PC-9 (cell line): ENCODE measurements around the gene MGAT5. TPM values are rescaled to one million over a fixed set of nuclear protein-coding genes. Genes with fewer than 3 reads are reported as not detected.

Experiments
- BruUV-seq: library from RNA; stranded (reverse); fragments of 400-500 nt; replicated peaks from 2 replicates; lab custom pipeline; 2021; lab: Mats Ljungman, UMichigan
- CTCF ChIA-PET: fragments of 300-600 bp; sonication (Branson Sonifier 250); formaldehyde crosslinking; loops from one replicate; lab custom pipeline; 2022; ENCODE audit warnings: antibody characterized with exemption; lab: Charles Lee
- POLR2A ChIA-PET: fragments of 300-600 bp; sonication (Branson Sonifier 250); formaldehyde crosslinking; loops from one replicate; lab custom pipeline; 2022; ENCODE audit warnings: antibody characterized with exemption; ENCODE audit not compliant: unreplicated experiment; lab: Charles Lee
- DNase-seq, 2 experiments: peaks; one replicate each; pipeline versions ENCODE4 v3.0.0 to v3.0.0-alpha.2; 2015 to 2022; ENCODE audit warnings: mixed read lengths in 1 of 2
- H2AFZ ChIP-seq: fragments of 200-600 bp; sonication (generic); 2 replicates; pipeline ENCODE4 v1.8.1; 2017; ENCODE audit warnings: antibody characterized with exemption
- H3F3A ChIP-seq: fragments of 200-600 bp; sonication (generic); 2 replicates; pipeline ENCODE4 v1.8.1; 2017; ENCODE audit warnings: antibody characterized with exemption, mild to moderate bottlenecking, low read depth; ENCODE audit not compliant: insufficient read depth
- H3K27ac ChIP-seq: fragments of 200-600 bp; sonication (generic); 2 replicates; pipeline ENCODE4 v1.6.1; 2016; ENCODE audit warnings: mixed run types
- H3K27me3 ChIP-seq: fragments of 200-600 bp; sonication (generic); 2 replicates; pipeline ENCODE4 v1.6.1; 2016; ENCODE audit warnings: low read depth, mixed run types; ENCODE audit not compliant: insufficient read depth
- H3K36me3 ChIP-seq: fragments of 200-600 bp; sonication (generic); 2 replicates; pipeline ENCODE4 v1.6.1; 2016; ENCODE audit warnings: low read depth, mixed run types
- H3K4me1 ChIP-seq: fragments of 200-600 bp; sonication (generic); replicated peaks from 2 replicates; pipeline ENCODE4 v1.6.1; 2016; ENCODE audit warnings: mixed run types; ENCODE audit not compliant: insufficient read depth
- H3K4me2 ChIP-seq: fragments of 200-600 bp; sonication (generic); 2 replicates; pipeline ENCODE4 v1.6.1; 2017; ENCODE audit warnings: mixed run types
- H3K4me3 ChIP-seq: fragments of 200-600 bp; sonication (generic); 2 replicates; pipeline ENCODE4 v1.6.1; 2016; ENCODE audit warnings: mixed run types
- H3K79me2 ChIP-seq: fragments of 200-600 bp; sonication (generic); 2 replicates; pipeline ENCODE4 v1.6.1; 2017; ENCODE audit warnings: low read depth, mixed run types
- H3K9me2 ChIP-seq: fragments of 200-600 bp; sonication (generic); 2 replicates; pipeline ENCODE4 v1.8.1; 2017; ENCODE audit warnings: mild to moderate bottlenecking; ENCODE audit not compliant: insufficient read depth
- H3K9me3 ChIP-seq: fragments of 200-600 bp; sonication (generic); 2 replicates; pipeline ENCODE4 v1.8.1; 2016; ENCODE audit warnings: low read depth; ENCODE audit not compliant: insufficient read depth
- H4K20me1 ChIP-seq: fragments of 200-600 bp; sonication (generic); 2 replicates; pipeline ENCODE4 v1.8.1; 2017; ENCODE audit not compliant: insufficient read depth
- EZH2 ChIP-seq: fragments of 200-600 bp; sonication (generic); IDR thresholded peaks from 2 replicates; pipeline ENCODE4 v1.8.0; 2017; ENCODE audit warnings: antibody characterized with exemption, low read depth
- intact Hi-C: fragments of 100-400 bp; cut with micrococcal nuclease; formaldehyde crosslinking; loops from one replicate; pipeline ENCODE4 v1.10.0; 2022; ENCODE audit not compliant: unreplicated experiment
- total RNA-seq: library from RNA; stranded (reverse); gene quantifications from 2 replicates; pipeline ENCODE4 v1.2.3, GENCODE V29; 2021
- TF ChIP-seq, protein P1 (sequence below): fragments of 200-600 bp; sonication (generic); conservative IDR thresholded peaks from 2 replicates; pipeline ENCODE4 v1.6.1; 2017; ENCODE audit warnings: mixed run types, antibody characterized with exemption, mild to moderate bottlenecking, moderate library complexity

MGAT5 gene
- total RNA-seq, 1 experiment from 2014 or later = 33.5 TPM

GRCh38 chr2:134269972-134270735 lies 16.3 kb downstream of the MGAT5 start:
- DNase-seq = no peak
- TF ChIP-seq EZH2 = no peak
- TF ChIP-seq, protein P1, sequence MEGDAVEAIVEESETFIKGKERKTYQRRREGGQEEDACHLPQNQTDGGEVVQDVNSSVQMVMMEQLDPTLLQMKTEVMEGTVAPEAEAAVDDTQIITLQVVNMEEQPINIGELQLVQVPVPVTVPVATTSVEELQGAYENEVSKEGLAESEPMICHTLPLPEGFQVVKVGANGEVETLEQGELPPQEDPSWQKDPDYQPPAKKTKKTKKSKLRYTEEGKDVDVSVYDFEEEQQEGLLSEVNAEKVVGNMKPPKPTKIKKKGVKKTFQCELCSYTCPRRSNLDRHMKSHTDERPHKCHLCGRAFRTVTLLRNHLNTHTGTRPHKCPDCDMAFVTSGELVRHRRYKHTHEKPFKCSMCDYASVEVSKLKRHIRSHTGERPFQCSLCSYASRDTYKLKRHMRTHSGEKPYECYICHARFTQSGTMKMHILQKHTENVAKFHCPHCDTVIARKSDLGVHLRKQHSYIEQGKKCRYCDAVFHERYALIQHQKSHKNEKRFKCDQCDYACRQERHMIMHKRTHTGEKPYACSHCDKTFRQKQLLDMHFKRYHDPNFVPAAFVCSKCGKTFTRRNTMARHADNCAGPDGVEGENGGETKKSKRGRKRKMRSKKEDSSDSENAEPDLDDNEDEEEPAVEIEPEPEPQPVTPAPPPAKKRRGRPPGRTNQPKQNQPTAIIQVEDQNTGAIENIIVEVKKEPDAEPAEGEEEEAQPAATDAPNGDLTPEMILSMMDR = no peak
- no peaks in the 10 kb centered on the region for H3K27me3 ChIP-seq
- BruUV-seq = no TSS peak
- ChIA-PET CTCF (no interaction called here), POLR2A (no interaction called here)
- no peak overlapping the region for H2AFZ ChIP-seq
- intact Hi-C loops = no loop called here
- H3K27ac ChIP-seq = no peak overlapping the region
- H3K4me1 ChIP-seq = no peaks in the 10 kb centered on the region
- H3K9me3 ChIP-seq = no peaks in the 10 kb centered on the region
- H3K4me2 ChIP-seq = no peak overlapping the region
- H3K4me3 ChIP-seq = no peak overlapping the region
- H4K20me1 ChIP-seq = no peaks in the 10 kb centered on the region
- H3K9me2 ChIP-seq = 0 out of 2 replicates have a peak, but pooled peaks cover 5% of the 10 kb centered on the region
- H3F3A ChIP-seq = no peaks in the 10 kb centered on the region
- no peaks in the 10 kb centered on the region for H3K79me2 ChIP-seq
- H3K36me3 ChIP-seq = no peaks in the 10 kb centered on the region

DNA sequence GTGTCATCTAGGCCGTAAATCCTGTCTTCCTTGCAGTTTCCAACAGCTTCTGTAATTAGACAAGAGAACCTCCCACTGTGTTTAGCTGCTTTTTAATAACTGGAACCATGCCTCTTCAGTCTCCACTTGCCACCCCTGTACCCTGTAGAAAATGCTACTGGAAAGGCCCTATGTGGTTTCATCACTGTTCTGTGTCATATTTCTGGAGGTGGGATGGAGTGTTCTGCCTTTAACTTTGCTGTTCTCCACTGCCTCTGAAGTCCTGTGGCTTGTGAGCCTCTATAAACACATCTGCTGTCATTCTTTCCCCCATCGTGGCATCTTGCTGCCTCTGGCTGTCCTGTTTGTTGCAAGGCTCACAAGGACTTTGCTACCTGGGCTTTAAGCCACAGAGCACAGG lies 17.9 kb downstream of the MGAT5 start:
- no TSS peak for BruUV-seq
- H3K79me2 ChIP-seq = no peaks in the 10 kb centered on the region
- H3F3A ChIP-seq = no peaks in the 10 kb centered on the region
- H3K27me3 ChIP-seq = no peaks in the 10 kb centered on the region
- ChIA-PET CTCF (no interaction called here), POLR2A (no interaction called here)
- DNase-seq = no peak
- no peak overlapping the region for H3K4me3 ChIP-seq
- H4K20me1 ChIP-seq = no peaks in the 10 kb centered on the region
- no peak overlapping the region for H2AFZ ChIP-seq
- H3K4me2 ChIP-seq = no peak overlapping the region
- H3K9me2 ChIP-seq = 0 out of 2 replicates have a peak, but pooled peaks cover 5% of the 10 kb centered on the region
- intact Hi-C loops = no loop called here
- no peaks in the 10 kb centered on the region for H3K9me3 ChIP-seq
- no peak overlapping the region for H3K27ac ChIP-seq
- TF ChIP-seq, protein P1 = no peak
- no peak for TF ChIP-seq EZH2
- H3K36me3 ChIP-seq = no peaks in the 10 kb centered on the region
- H3K4me1 ChIP-seq = no peaks in the 10 kb centered on the region

GRCh38 chr2:134272806-134273205 lies 18.9 kb downstream of the MGAT5 start:
- H2AFZ ChIP-seq = no peak overlapping the region
- ChIA-PET POLR2A (no interaction called here), CTCF (no interaction called here)
- H3F3A ChIP-seq = no peaks in the 10 kb centered on the region
- 0 out of 2 replicates have a peak, but pooled peaks cover 5% of the 10 kb centered on the region for H3K9me2 ChIP-seq
- TF ChIP-seq, protein P1 = no peak
- TF ChIP-seq EZH2 = no peak
- H3K4me3 ChIP-seq = no peak overlapping the region
- H3K27ac ChIP-seq = no peak overlapping the region
- H3K36me3 ChIP-seq = no peaks in the 10 kb centered on the region
- no peaks in the 10 kb centered on the region for H3K79me2 ChIP-seq
- BruUV-seq = no TSS peak
- H3K4me2 ChIP-seq = no peak overlapping the region
- no peaks in the 10 kb centered on the region for H3K4me1 ChIP-seq
- DNase-seq = no peak
- no peaks in the 10 kb centered on the region for H3K27me3 ChIP-seq
- no peaks in the 10 kb centered on the region for H3K9me3 ChIP-seq
- H4K20me1 ChIP-seq = no peaks in the 10 kb centered on the region
- intact Hi-C loops = no loop called here
